Adipose tissue (tissue), 3 donors: ENCODE data around the gene PTH1R. TPM values are rescaled to one million over a fixed set of nuclear protein-coding genes. Genes with fewer than 3 reads are reported as not detected.

Source experiments
- H3K27ac ChIP-seq: one replicate; pipeline ENCODE4 v1.5.1; 2013; ENCODE audit warnings: low read depth, low read length
- WGBS, 3 donors: extraction: QIAGEN DNeasy Blood & Tissue Kit; methylation state at CpG; one replicate each; pipeline ENCODE4 v1.1.7; 2013; 5-methylcytosine and 5-hydroxymethylcytosine counted together
- polyA plus RNA-seq, 3 donors: library from polyadenylated mRNA; stranded (reverse); fragments of 200-250 nt; gene quantifications; one replicate each; pipeline ENCODE4 v1.2.3, GENCODE V29; 2013
- donor health status: healthy with polysubstance abuse.
- donor health status: Bipolar disorder and iron deficiency.
- donor health status: healthy.

The PTH1R gene
- polyA plus RNA-seq, 3 donors, result 6.1 to 62.9 (median 44.7) TPM

- no peak overlapping the region for H3K27ac ChIP-seq
- 23 to 52% (median 37%) methylated on average over 7 of the region's 7 CpGs for WGBS, 3 donors
Observed at GRCh38 chr3:46946856-46947545, 69.5 kb downstream of the PTH1R start.

GRCh38 chr3:46947546-46947901 is 70.0 kb downstream of the PTH1R start:
- 57 to 77% (median 74%) methylated on average over 4 of the region's 4 CpGs for WGBS, 3 donors
- H3K27ac ChIP-seq, result no peak overlapping the region

GRCh38 chr3:46947981-46948791 is 70.7 kb downstream of the PTH1R start:
- H3K27ac ChIP-seq, result peak overlapping the region; percentile 13
- WGBS, 3 donors, result 32 to 54% (median 50%) methylated on average over 19 of the region's 19 CpGs

- WGBS, 3 donors, result 36 to 42% (median 36%) methylated on average over 6 of the region's 6 CpGs
- no peak overlapping the region for H3K27ac ChIP-seq
Observed at GRCh38 chr3:46948830-46949671, 71.5 kb downstream of the PTH1R start.

GRCh38 chr3:46950177-46950576 is 72.7 kb downstream of the PTH1R start:
- H3K27ac ChIP-seq, result no peak overlapping the region
- 92 to 100% (median 97%) methylated on average over 2 of the region's 2 CpGs for WGBS, 3 donors

- WGBS, 3 donors, result 61 to 64% (median 62%) methylated on average over 7 of the region's 7 CpGs
Observed at GRCh38 chr3:46950650-46951241, 73.2 kb downstream of the PTH1R start.

GRCh38 chr3:46952813-46953212 is 75.3 kb downstream of the PTH1R start:
- 82 to 90% (median 89%) methylated on average over 2 of the region's 2 CpGs for WGBS, 3 donors
- H3K27ac ChIP-seq, result no peak overlapping the region

More at GRCh38 chr3:46950650-46951241, 73.2 kb downstream of the PTH1R start:
- H3K27ac ChIP-seq, result no peak overlapping the region

Other genes with a start within 250 kb of the PTH1R start
- gene ALS2CL, start 184.0 kb upstream of the PTH1R start, polyA plus RNA-seq, result 10 to 100 TPM; 10.0 to 27.7 (median 11.2) TPM
- under 1 TPM; 0.14 to 0.34 (median 0.33) TPM for gene TMIE, start 176.3 kb upstream of the PTH1R start, polyA plus RNA-seq
- under 1 TPM in 2 of 3 donors, not detected in 1; 0.07 to 0.20 TPM for gene PRSS50, start 159.9 kb upstream of the PTH1R start, polyA plus RNA-seq
- 10 to 100 TPM in 1 of 3 donors, 1 to 10 TPM in 2; 4.7 to 17.0 (median 7.8) TPM for gene MYL3, start 14.3 kb upstream of the PTH1R start, polyA plus RNA-seq
- gene CCDC12, start 99.0 kb downstream of the PTH1R start, polyA plus RNA-seq, result 10 to 100 TPM; 32.5 to 59.5 (median 51.5) TPM
- 10 to 100 TPM; 42.6 to 49.7 (median 42.8) TPM for gene NBEAL2, start 101.9 kb downstream of the PTH1R start, polyA plus RNA-seq